NCI-H2196 treated with DMSO at 0.1 percent for 48 hours (cell line): ENCODE results near the gene ADAMTS16.

Experiments
- DNase-seq: peaks from one replicate; lab custom pipeline; 2025; ENCODE audit not compliant: unreplicated experiment; lab: John Stamatoyannopoulos, UW

The ADAMTS16 gene

GRCh38 chr5:5369051-5369605 is 229.0 kb downstream of the ADAMTS16 start:
- no peak for DNase-seq
